Osteoblast (primary cell): ENCODE data around the gene TMEM270. TPM values are rescaled to one million over a fixed set of nuclear protein-coding genes. Genes with fewer than 3 reads are reported as not detected.
A peak's percentile ranks its signal among the peaks of the same experiment; 100 is the strongest.

Experiments
- DNase-seq: peaks from one replicate; pipeline ENCODE4 v3.0.0; 2011; ENCODE audit warnings: low spot score, mixed read lengths; ENCODE audit not compliant: insufficient read length; ENCODE audit errors: missing footprints
- H2AFZ ChIP-seq: 2 replicates; pipeline ENCODE4 v1.6.0; 2011; ENCODE audit warnings: mild to moderate bottlenecking, low read length
- H3K27ac ChIP-seq: 2 replicates; pipeline ENCODE4 v1.5.1; 2011; ENCODE audit warnings: mild to moderate bottlenecking, low read depth, low read length, moderate library complexity
- H3K27me3 ChIP-seq: 2 replicates; pipeline ENCODE4 v1.6.0; 2012; ENCODE audit warnings: mild to moderate bottlenecking, control low read depth, inconsistent platforms, low read length, moderate library complexity; ENCODE audit not compliant: insufficient read depth
- H3K36me3 ChIP-seq: 2 replicates; pipeline ENCODE4 v1.5.1; 2011; ENCODE audit warnings: mild to moderate bottlenecking, low read length, control low read depth, moderate library complexity; ENCODE audit not compliant: insufficient read depth
- H3K4me1 ChIP-seq: 2 replicates; pipeline ENCODE4 v1.5.1; 2011; ENCODE audit warnings: mild to moderate bottlenecking, low read length, control low read depth, moderate library complexity; ENCODE audit not compliant: insufficient read depth
- H3K4me2 ChIP-seq: 2 replicates; pipeline ENCODE4 v1.6.0; 2011; ENCODE audit warnings: mild to moderate bottlenecking, low read length; ENCODE audit not compliant: insufficient read depth
- H3K4me3 ChIP-seq: fragments of 200-600 bp; sonication (generic); 3 replicates; pipeline ENCODE4 v1.5.1; 2012; ENCODE audit warnings: mild to moderate bottlenecking, low read length, inconsistent platforms; ENCODE audit not compliant: insufficient read depth
- H3K79me2 ChIP-seq: 2 replicates; pipeline ENCODE4 v1.6.0; 2012; ENCODE audit warnings: mild to moderate bottlenecking, low read length, control low read depth, inconsistent platforms; ENCODE audit not compliant: insufficient read depth
- H3K9me3 ChIP-seq: 2 replicates; pipeline ENCODE4 v1.5.1; 2011; ENCODE audit warnings: low read depth, low read length, control low read depth
- H4K20me1 ChIP-seq: 2 replicates; pipeline ENCODE4 v1.6.0; 2012; ENCODE audit warnings: mild to moderate bottlenecking, low read length, control low read depth; ENCODE audit not compliant: insufficient read depth
- CTCF ChIP-seq: IDR thresholded peaks from 2 replicates; pipeline ENCODE4 v1.5.1; 2011; ENCODE audit warnings: mild to moderate bottlenecking, low read depth, low read length, moderate library complexity; ENCODE audit errors: extremely low read depth
- total RNA-seq: library from RNA; depleted of rRNA; stranded (reverse); fragments of >200 nt; gene quantifications from 2 replicates; pipeline ENCODE4 v1.2.3, GENCODE V29; 2012

The TMEM270 gene
- total RNA-seq, 1 donor = not detected

GRCh38 chr7:73896454-73896853 is 35.5 kb downstream of the TMEM270 start:
- Histone ChIP-seq H3K4me2 (no peak overlapping the region), H3K4me1 (peaks cover 69% of the 10 kb centered on the region), H3K4me3 (no peak overlapping the region), H3K9me3 (no peaks in the 10 kb centered on the region), H3K79me2 (no peaks in the 10 kb centered on the region), H4K20me1 (no peaks in the 10 kb centered on the region), H3K36me3 (no peaks in the 10 kb centered on the region), H3K27me3 (no peaks in the 10 kb centered on the region), H3K27ac (peak overlapping the region; percentile 97), H2AFZ (no peak overlapping the region)
- DNase-seq = peak; percentile 71
- TF ChIP-seq CTCF = no peak

- Histone ChIP-seq H3K27me3 (no peaks in the 10 kb centered on the region), H3K4me3 (no peak overlapping the region), H3K9me3 (no peaks in the 10 kb centered on the region), H4K20me1 (no peaks in the 10 kb centered on the region), H3K4me1 (peaks cover 37% of the 10 kb centered on the region), H3K27ac (peak overlapping the region; percentile 76), H3K36me3 (no peaks in the 10 kb centered on the region), H3K79me2 (no peaks in the 10 kb centered on the region), H3K4me2 (peak overlapping the region; percentile 20), H2AFZ (peak overlapping the region; percentile 45)
- no peak for TF ChIP-seq CTCF
- DNase-seq = peak; percentile 98
These were observed 38.8 kb downstream of the TMEM270 start for GRCh38 chr7:73899731-73900142.

GRCh38 chr7:73900286-73900685 is 39.3 kb downstream of the TMEM270 start:
- peak overlapping the region; percentile 76 for H3K27ac ChIP-seq
- H3K4me2 ChIP-seq = no peak overlapping the region
- H2AFZ ChIP-seq = no peak overlapping the region

More at GRCh38 chr7:73900286-73900685, 39.3 kb downstream of the TMEM270 start:
- Histone ChIP-seq H3K4me3 (no peak overlapping the region), H3K4me1 (peaks cover 34% of the 10 kb centered on the region), H3K79me2 (no peaks in the 10 kb centered on the region), H3K9me3 (no peaks in the 10 kb centered on the region), H4K20me1 (no peaks in the 10 kb centered on the region), H3K36me3 (no peaks in the 10 kb centered on the region), H3K27me3 (no peaks in the 10 kb centered on the region)
- peak; percentile 80 for DNase-seq
- TF ChIP-seq CTCF = no peak
